Measurements from ENCODE around the gene RCOR2. TPM values are rescaled to one million over a fixed set of nuclear protein-coding genes. Genes with fewer than 3 reads are reported as not detected.

Gene RCOR2
- total and polyA plus RNA-seq, 2 of the 13 experiments (the other 11 are each of a cell fraction or from before 2014, with no cell fraction given) = 8.3 to 8.5 TPM

GRCh38 chr11:63944987-63945386 is 28.0 kb upstream of the RCOR2 start (continued):
- TF ChIP-seq GRHL1 (CRISPR knock-in tag; conservative IDR thresholded peaks at IDR 0.05) = no peak
- no peak for TF ChIP-seq ZMAT5 (CRISPR knock-in tag; IDR thresholded peaks at IDR 0.05; ENCODE audit: borderline replicate concordance, low read depth)
- peak; percentile 84 for TF ChIP-seq JUND (CRISPR knock-in tag; IDR thresholded peaks at IDR 0.05)
- peak; percentile 76; the same call in 1 of the 2 replicates for TF ChIP-seq MYC (CRISPR knock-in tag; IDR thresholded peaks at IDR 0.05; ENCODE audit: borderline replicate concordance)
- TF ChIP-seq SUZ12 (IDR thresholded peaks at IDR 0.05; ENCODE audit: low read depth, low read length) = no peak
- no peak for TF ChIP-seq SNAPC5 (CRISPR knock-in tag; IDR thresholded peaks at IDR 0.05; ENCODE audit: borderline replicate concordance)
- TF ChIP-seq MLLT10 (CRISPR knock-in tag; IDR thresholded peaks at IDR 0.05) = no peak
- no peak for TF ChIP-seq ZNF484 (CRISPR knock-in tag; IDR thresholded peaks at IDR 0.05; ENCODE audit: borderline replicate concordance, low read depth)
- TF ChIP-seq ZNF383 (CRISPR knock-in tag; IDR thresholded peaks at IDR 0.05; ENCODE audit: borderline replicate concordance) = no peak
- no peak for TF ChIP-seq XRCC5 (optimal IDR thresholded peaks at IDR 0.05; ENCODE audit: low read length)
- no peak for TF ChIP-seq DDIT3 (CRISPR knock-in tag; IDR thresholded peaks at IDR 0.05)
- TF ChIP-seq ZSCAN22 (CRISPR knock-in tag; IDR thresholded peaks at IDR 0.05) = no peak
- peak; percentile 75; the same call in 1 of the 2 replicates for TF ChIP-seq HBP1 (CRISPR knock-in tag; IDR thresholded peaks at IDR 0.05; ENCODE audit: low read depth)
- TF ChIP-seq ZNF775 (CRISPR knock-in tag; IDR thresholded peaks at IDR 0.05; ENCODE audit: borderline replicate concordance) = no peak
- no peak for TF ChIP-seq ZNF253 (CRISPR knock-in tag; IDR thresholded peaks at IDR 0.05; ENCODE audit: borderline replicate concordance)
- TF ChIP-seq CHD4 (IDR thresholded peaks at IDR 0.05; ENCODE audit: borderline replicate concordance, low read length) = no peak
- no peak for TF ChIP-seq ZFP36L1 (CRISPR knock-in tag; IDR thresholded peaks at IDR 0.05)
- TF ChIP-seq ZFYVE20 (CRISPR knock-in tag; IDR thresholded peaks at IDR 0.05; ENCODE audit: borderline replicate concordance, low read depth) = no peak
- TF ChIP-seq NCOA2 (CRISPR knock-in tag; IDR thresholded peaks at IDR 0.05) = peak; percentile 70
- no peak for TF ChIP-seq KLF12 (CRISPR knock-in tag; IDR thresholded peaks at IDR 0.05; ENCODE audit: borderline replicate concordance)
- 0 out of 2 replicates have a peak, but pooled peaks have one; percentile 7 for TF ChIP-seq FOXA3 (CRISPR knock-in tag; IDR thresholded peaks at IDR 0.05)
- TF ChIP-seq FOXK2 (IDR thresholded peaks at IDR 0.05) = no peak
- TF ChIP-seq PAX8 (CRISPR knock-in tag; IDR thresholded peaks at IDR 0.05; ENCODE audit: borderline replicate concordance) = no peak
- no peak for TF ChIP-seq ZNF672 (CRISPR knock-in tag; IDR thresholded peaks at IDR 0.05)
- no peak for TF ChIP-seq ZMAT3 (CRISPR knock-in tag; conservative IDR thresholded peaks at IDR 0.05)
- no peak for TF ChIP-seq ZNF629 (CRISPR knock-in tag; conservative IDR thresholded peaks at IDR 0.05)
- no peak for TF ChIP-seq PHF20 (CRISPR knock-in tag; IDR thresholded peaks at IDR 0.05)
- no peak for TF ChIP-seq U2AF2 (IDR thresholded peaks at IDR 0.05; ENCODE audit: low read depth, low read length)
- no peak for TF ChIP-seq ZFP62 (CRISPR knock-in tag; IDR thresholded peaks at IDR 0.05)
- TF ChIP-seq MAZ (IDR thresholded peaks at IDR 0.05; ENCODE audit: borderline replicate concordance, low read depth, low read length) = no peak
- no peak for TF ChIP-seq MAZ (CRISPR knock-in tag; IDR thresholded peaks at IDR 0.05; ENCODE audit: low read depth)

All from HepG2 (cell line).